Activated CD8-positive, alpha-beta memory T cell treated with anti-CD3 and anti-CD28 coated beads for 4 hours (primary cell): ENCODE measurements around the gene SDHA.
"Not testable (repeated sequence)": the region's sequence is repeated elsewhere in the genome, so short reads cannot be mapped to it uniquely, and the experiment has no call there.

Experiments used
- DNase-seq, 2 donors: peaks; one replicate each; pipeline ENCODE4 v3.0.0-alpha.2; 2020; ENCODE audit warnings: low read depth in 2 of 2

SDHA gene

GRCh38 chr5:198516-199196 lies 19.5 kb upstream of the SDHA start:
- DNase-seq, result no peak

GRCh38 chr5:199197-199949 lies 18.7 kb upstream of the SDHA start:
- no peak for DNase-seq

GRCh38 chr5:199950-200645 lies 18.0 kb upstream of the SDHA start:
- DNase-seq, result no peak

GRCh38 chr5:200985-201384 lies 17.1 kb upstream of the SDHA start:
- no peak for DNase-seq

- DNase-seq, result no peak
These were observed 16.4 kb upstream of the SDHA start for GRCh38 chr5:201672-202071.

GRCh38 chr5:203246-203930 lies 14.7 kb upstream of the SDHA start:
- DNase-seq, result no peak

GRCh38 chr5:204001-204400 lies 14.1 kb upstream of the SDHA start:
- no peak for DNase-seq

- no peak for DNase-seq
These were observed 13.7 kb upstream of the SDHA start for GRCh38 chr5:204462-204861.

- no peak for DNase-seq
These were observed 13.0 kb upstream of the SDHA start for GRCh38 chr5:204966-205670.

GRCh38 chr5:206406-206805 lies 11.7 kb upstream of the SDHA start:
- DNase-seq, result no peak

- no peak for DNase-seq
These were observed 11.1 kb upstream of the SDHA start for GRCh38 chr5:206927-207536.

- DNase-seq, result no peak
These were observed 10.5 kb upstream of the SDHA start for GRCh38 chr5:207599-207998.

- no peak for DNase-seq
These were observed 9.5 kb upstream of the SDHA start for GRCh38 chr5:208449-209114.

GRCh38 chr5:213803-214395 lies 4.2 kb upstream of the SDHA start:
- no peak for DNase-seq

GRCh38 chr5:215256-215655 lies 2.9 kb upstream of the SDHA start:
- not testable (repeated sequence) for DNase-seq

- not testable (repeated sequence) for DNase-seq
These were observed 2.0 kb upstream of the SDHA start for GRCh38 chr5:216076-216475.

- no peak for DNase-seq
These were observed 554 bp downstream of the SDHA start for GRCh38 chr5:218457-219291.

- DNase-seq, result no peak
These were observed 1.3 kb downstream of the SDHA start for GRCh38 chr5:219460-219863.

GRCh38 chr5:219991-220390 lies 1.9 kb downstream of the SDHA start:
- DNase-seq, result no peak
